Stimulated activated naive CD8-positive, alpha-beta T cell treated with anti-CD3 and anti-CD28 coated beads, Interleukin-15, Interleukin-2, amounts not matched to agents 100 ng/mL and 50 ng/mL, for 24 hours (primary cell): ENCODE data around the gene ABI2.
"Not testable (repeated sequence)": the region's sequence is repeated elsewhere in the genome, so short reads cannot be mapped to it uniquely, and the experiment has no call there.

Experiments used
- H3K27ac Mint-ChIP-seq: one replicate; pipeline ENCODE4 v1.8.0; 2021; ENCODE audit warnings: mild to moderate bottlenecking, mixed read lengths
- H3K27me3 Mint-ChIP-seq: one replicate; pipeline ENCODE4 v1.8.0; 2021; ENCODE audit warnings: mixed read lengths
- H3K36me3 Mint-ChIP-seq: one replicate; pipeline ENCODE4 v1.8.0; 2021; ENCODE audit warnings: low read depth, mixed read lengths
- H3K4me1 Mint-ChIP-seq: one replicate; pipeline ENCODE4 v1.8.0; 2021; ENCODE audit warnings: low read depth, mixed read lengths
- H3K4me3 Mint-ChIP-seq: one replicate; pipeline ENCODE4 v1.8.0; 2021; ENCODE audit warnings: mild to moderate bottlenecking, mixed read lengths
- H3K9me3 Mint-ChIP-seq: one replicate; pipeline ENCODE4 v1.8.0; 2021; ENCODE audit warnings: mixed read lengths

Gene ABI2

GRCh38 chr2:203341741-203342310 is 13.6 kb downstream of the ABI2 start:
- Mint-ChIP-seq H3K27ac (no peak overlapping the region), H3K4me1 (no peaks in the 10 kb centered on the region), H3K9me3 (no peaks in the 10 kb centered on the region), H3K27me3 (no peaks in the 10 kb centered on the region), H3K36me3 (peaks cover 30% of the 10 kb centered on the region), H3K4me3 (no peak overlapping the region)

DNA sequence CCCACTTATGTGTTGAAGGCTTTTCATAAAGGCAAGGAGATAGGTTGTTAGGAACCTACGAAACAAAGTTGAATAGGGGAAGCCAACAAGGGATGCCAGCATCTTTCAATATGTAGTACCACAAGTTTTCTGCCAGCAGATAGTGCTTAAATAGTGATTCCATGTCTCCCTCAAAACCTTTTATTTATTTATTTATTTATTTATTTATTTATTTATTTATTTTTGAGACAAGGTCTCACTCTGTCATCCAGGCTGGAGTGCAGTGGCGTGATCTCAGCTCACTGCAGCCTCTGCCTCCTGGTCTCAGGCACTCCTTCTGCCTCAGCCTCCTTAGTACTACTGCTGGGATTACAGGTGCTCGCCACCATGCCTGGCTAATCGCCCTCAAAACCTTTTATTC is 14.2 kb downstream of the ABI2 start:
- H3K27ac Mint-ChIP-seq, H3K4me3 Mint-ChIP-seq, H3K9me3 Mint-ChIP-seq, H3K27me3 Mint-ChIP-seq, H3K4me1 Mint-ChIP-seq: not testable (repeated sequence)
- peaks cover 25% of the 10 kb centered on the region for H3K36me3 Mint-ChIP-seq

DNA sequence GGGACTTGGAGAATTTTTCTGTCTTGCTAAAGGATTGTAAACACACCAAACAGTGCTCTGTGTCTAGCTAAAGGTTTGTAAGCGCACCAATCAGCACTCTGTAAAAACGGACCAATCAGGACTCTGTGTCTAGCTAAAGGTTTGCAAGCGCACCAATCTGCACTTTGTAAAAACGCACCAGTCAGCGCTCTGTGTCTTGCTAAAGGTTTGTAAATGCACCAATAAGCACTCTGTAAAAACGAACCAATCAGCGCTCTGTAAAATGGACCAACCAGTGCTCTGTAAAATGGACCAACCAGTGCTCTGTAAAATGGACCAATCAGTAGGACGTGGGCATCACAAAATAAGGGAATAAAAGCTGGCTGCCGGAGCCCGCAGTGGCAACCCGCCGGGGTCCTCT is 16.5 kb downstream of the ABI2 start:
- Mint-ChIP-seq H3K4me1 (no peaks in the 10 kb centered on the region), H3K36me3 (peaks cover 24% of the 10 kb centered on the region), H3K4me3 (no peak overlapping the region), H3K27ac (no peak overlapping the region), H3K9me3 (no peaks in the 10 kb centered on the region), H3K27me3 (no peaks in the 10 kb centered on the region)

- no peak overlapping the region for H3K4me3 Mint-ChIP-seq
- no peaks in the 10 kb centered on the region for H3K4me1 Mint-ChIP-seq
- no peak overlapping the region for H3K27ac Mint-ChIP-seq
- H3K36me3 Mint-ChIP-seq, result peaks cover 26% of the 10 kb centered on the region
- no peaks in the 10 kb centered on the region for H3K9me3 Mint-ChIP-seq
- H3K27me3 Mint-ChIP-seq, result no peaks in the 10 kb centered on the region
Measured at GRCh38 chr2:203346612-203347011, 18.4 kb downstream of the ABI2 start.

DNA sequence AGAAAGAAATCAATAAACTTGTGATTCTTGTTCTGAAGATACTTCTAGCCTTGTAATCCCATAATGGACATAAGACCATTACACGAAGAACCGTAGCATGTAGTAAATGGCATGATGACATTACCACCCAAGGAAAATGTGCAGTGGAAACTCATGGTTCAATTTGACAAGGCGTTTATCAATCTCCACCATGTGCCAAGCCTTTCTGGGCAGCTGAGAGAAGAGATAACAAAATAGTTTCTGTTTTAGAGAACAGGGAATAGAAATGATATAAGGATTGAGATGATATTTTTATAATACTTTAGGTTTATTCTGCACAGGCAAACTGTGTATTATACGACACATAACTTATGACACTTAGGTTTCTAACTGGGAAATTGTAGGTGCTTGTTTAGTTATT is 19.2 kb downstream of the ABI2 start:
- Mint-ChIP-seq H3K36me3 (peaks cover 20% of the 10 kb centered on the region), H3K4me3 (no peak overlapping the region), H3K27ac (no peak overlapping the region), H3K4me1 (no peaks in the 10 kb centered on the region), H3K9me3 (no peaks in the 10 kb centered on the region), H3K27me3 (no peaks in the 10 kb centered on the region)

- H3K36me3 Mint-ChIP-seq, result peaks cover 4% of the 10 kb centered on the region
- H3K27me3 Mint-ChIP-seq, result no peaks in the 10 kb centered on the region
- H3K4me1 Mint-ChIP-seq, result no peaks in the 10 kb centered on the region
- H3K27ac Mint-ChIP-seq, result no peak overlapping the region
- no peak overlapping the region for H3K4me3 Mint-ChIP-seq
- no peaks in the 10 kb centered on the region for H3K9me3 Mint-ChIP-seq
Measured at GRCh38 chr2:203352604-203353255, 24.5 kb downstream of the ABI2 start.

DNA sequence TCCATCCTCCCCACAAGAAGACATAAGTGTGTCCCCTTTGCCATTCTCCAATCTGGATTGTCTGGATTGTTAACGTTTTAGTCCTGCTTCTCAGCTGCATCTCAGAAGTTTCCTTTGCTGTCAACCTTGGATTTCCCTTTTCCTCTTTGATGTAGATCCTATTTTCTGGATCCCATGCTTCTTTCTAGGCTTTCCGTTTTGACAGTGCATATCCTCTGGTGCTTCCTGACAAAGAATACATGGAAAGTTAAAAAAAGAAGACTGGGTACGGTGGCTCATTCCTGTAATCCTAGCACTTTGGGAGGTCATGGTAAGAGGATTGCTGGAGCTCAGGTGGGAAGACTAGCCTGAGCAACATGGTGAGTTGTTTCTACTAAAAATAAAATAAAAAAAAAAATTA is 26.8 kb downstream of the ABI2 start:
- Mint-ChIP-seq H3K4me1 (no peaks in the 10 kb centered on the region), H3K9me3 (no peaks in the 10 kb centered on the region), H3K27ac (no peak overlapping the region), H3K27me3 (no peaks in the 10 kb centered on the region), H3K4me3 (no peak overlapping the region), H3K36me3 (peaks cover 8% of the 10 kb centered on the region)

DNA sequence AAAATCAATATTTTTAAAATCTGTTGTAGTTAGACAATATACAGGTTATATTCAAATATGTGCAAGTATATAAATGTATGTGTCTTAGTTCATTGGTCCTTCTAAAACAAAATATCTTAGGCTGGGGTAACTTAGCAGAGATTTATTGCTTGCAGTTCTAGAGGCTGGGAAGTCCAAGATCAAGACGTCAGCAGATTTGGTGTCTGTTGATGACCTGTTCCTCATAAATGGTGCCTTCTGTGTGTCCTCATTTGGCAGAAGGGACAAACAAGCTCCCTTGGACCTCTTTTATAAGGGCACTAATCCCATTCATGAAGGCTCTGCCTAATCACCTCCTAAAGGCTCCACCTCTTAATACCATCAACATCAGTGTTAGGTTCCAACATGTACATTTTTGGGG is 31.3 kb downstream of the ABI2 start:
- no peak overlapping the region for H3K4me3 Mint-ChIP-seq
- peaks cover 8% of the 10 kb centered on the region for H3K36me3 Mint-ChIP-seq
- H3K4me1 Mint-ChIP-seq, result no peaks in the 10 kb centered on the region
- H3K27ac Mint-ChIP-seq, result no peak overlapping the region
- H3K27me3 Mint-ChIP-seq, result no peaks in the 10 kb centered on the region
- H3K9me3 Mint-ChIP-seq, result no peaks in the 10 kb centered on the region

- Mint-ChIP-seq H3K36me3 (peaks cover 8% of the 10 kb centered on the region), H3K4me3 (no peak overlapping the region), H3K27me3 (no peaks in the 10 kb centered on the region), H3K9me3 (no peaks in the 10 kb centered on the region), H3K27ac (no peak overlapping the region), H3K4me1 (no peaks in the 10 kb centered on the region)
Measured at GRCh38 chr2:203360833-203361430, 32.7 kb downstream of the ABI2 start.

- Mint-ChIP-seq H3K27ac (no peak overlapping the region), H3K4me1 (no peaks in the 10 kb centered on the region), H3K36me3 (peaks cover 8% of the 10 kb centered on the region), H3K4me3 (no peak overlapping the region), H3K27me3 (no peaks in the 10 kb centered on the region), H3K9me3 (no peaks in the 10 kb centered on the region)
Measured at GRCh38 chr2:203361495-203361894, 33.3 kb downstream of the ABI2 start.

GRCh38 chr2:203361922-203362321 is 33.7 kb downstream of the ABI2 start:
- no peak overlapping the region for H3K4me3 Mint-ChIP-seq
- no peaks in the 10 kb centered on the region for H3K4me1 Mint-ChIP-seq
- no peaks in the 10 kb centered on the region for H3K27me3 Mint-ChIP-seq
- H3K36me3 Mint-ChIP-seq, result peaks cover 8% of the 10 kb centered on the region
- no peaks in the 10 kb centered on the region for H3K9me3 Mint-ChIP-seq
- H3K27ac Mint-ChIP-seq, result no peak overlapping the region

GRCh38 chr2:203366639-203367466 is 38.7 kb downstream of the ABI2 start:
- peaks cover 23% of the 10 kb centered on the region for H3K36me3 Mint-ChIP-seq
- H3K4me3 Mint-ChIP-seq, result no peak overlapping the region
- no peaks in the 10 kb centered on the region for H3K27me3 Mint-ChIP-seq
- no peaks in the 10 kb centered on the region for H3K9me3 Mint-ChIP-seq
- H3K27ac Mint-ChIP-seq, result no peak overlapping the region
- H3K4me1 Mint-ChIP-seq, result no peaks in the 10 kb centered on the region

DNA sequence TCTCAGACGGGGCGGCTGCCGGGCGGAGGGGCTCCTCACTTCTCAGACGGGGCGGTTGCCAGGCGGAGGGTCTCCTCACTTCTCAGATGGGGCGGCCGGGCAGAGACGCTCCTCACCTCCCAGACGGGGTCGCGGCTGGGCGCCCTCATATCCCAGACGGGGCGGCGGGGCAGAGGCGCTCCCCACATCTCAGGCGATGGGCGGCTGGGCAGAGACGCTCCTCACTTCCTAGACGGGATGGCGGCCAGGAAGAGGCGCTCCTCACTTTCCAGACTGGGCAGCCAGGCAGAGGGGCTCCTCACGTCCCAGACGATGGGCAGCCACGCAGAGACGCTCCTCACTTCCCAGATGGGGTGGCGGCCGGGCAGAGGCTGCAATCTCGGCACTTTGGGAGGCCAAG is 44.5 kb downstream of the ABI2 start:
- not testable (repeated sequence) for H3K27ac Mint-ChIP-seq, H3K4me3 Mint-ChIP-seq, H3K27me3 Mint-ChIP-seq, H3K9me3 Mint-ChIP-seq, H3K4me1 Mint-ChIP-seq
- peaks cover 24% of the 10 kb centered on the region for H3K36me3 Mint-ChIP-seq

- H3K9me3 Mint-ChIP-seq, result no peaks in the 10 kb centered on the region
- peaks cover 5% of the 10 kb centered on the region for H3K36me3 Mint-ChIP-seq
- H3K4me1 Mint-ChIP-seq, result no peaks in the 10 kb centered on the region
- no peak overlapping the region for H3K27ac Mint-ChIP-seq
- H3K27me3 Mint-ChIP-seq, result no peaks in the 10 kb centered on the region
- H3K4me3 Mint-ChIP-seq, result no peak overlapping the region
Measured at GRCh38 chr2:203376173-203376572, 48.0 kb downstream of the ABI2 start.

DNA sequence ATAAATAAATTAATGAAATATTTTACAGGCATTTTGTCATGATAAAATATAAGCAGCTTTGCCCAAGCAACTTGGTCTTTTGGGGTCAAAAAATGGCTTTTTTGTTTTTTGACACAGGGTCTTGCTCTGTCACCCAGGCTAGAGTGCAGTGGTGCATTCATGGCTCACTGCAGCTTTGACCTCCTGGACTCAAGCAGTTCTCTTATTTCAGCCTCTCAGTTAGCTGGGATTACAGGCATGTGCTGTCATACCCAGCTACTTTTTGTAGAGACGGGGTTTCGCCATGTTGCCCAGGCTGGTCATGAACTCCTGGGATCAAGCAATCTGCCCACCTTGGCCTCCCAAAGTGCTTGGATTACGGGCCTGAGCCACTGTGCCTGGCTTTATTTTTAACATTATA is 51.0 kb downstream of the ABI2 start:
- H3K36me3 Mint-ChIP-seq, result peaks cover 14% of the 10 kb centered on the region
- no peaks in the 10 kb centered on the region for H3K9me3 Mint-ChIP-seq
- H3K4me1 Mint-ChIP-seq, result no peaks in the 10 kb centered on the region

More for the DNA sequence above, 51.0 kb downstream of the ABI2 start:
- no peak overlapping the region for H3K4me3 Mint-ChIP-seq
- no peaks in the 10 kb centered on the region for H3K27me3 Mint-ChIP-seq
- H3K27ac Mint-ChIP-seq, result no peak overlapping the region
